ENCODE data around the gene TJP3. TPM values are rescaled to one million over a fixed set of nuclear protein-coding genes. Genes with fewer than 3 reads are reported as not detected.

Gene TJP3
- total and polyA plus RNA-seq, 8 donors = 11.2 to 36.2 (median 15.7) TPM

GRCh38 chr19:3695124-3695733 lies 13.0 kb upstream of the TJP3 start:
- H3K4me1 ChIP-seq = peaks cover 0 to 21% of the 10 kb centered on the region in 2 donors
- H3K9me3 ChIP-seq = no peaks in the 10 kb centered on the region
- peaks cover 0 to 18% of the 10 kb centered on the region in 2 donors for H3K36me3 ChIP-seq
- no peak for ATAC-seq
- no peak overlapping the region for H3K27ac ChIP-seq
- no peak overlapping the region for H3K4me3 ChIP-seq
- intact Hi-C loops (cut with DNase I) = no loop called here
- TF ChIP-seq CTCF (IDR thresholded peaks at IDR 0.05) = no peak
- no peaks in the 10 kb centered on the region for H3K27me3 ChIP-seq
- no peak for DNase-seq

- intact Hi-C loops (cut with DNase I) = no loop called here
- ATAC-seq (no peak), DNase-seq (no peak)
- H3K36me3 ChIP-seq = peaks cover 0 to 18% of the 10 kb centered on the region in 2 donors
- H3K4me1 ChIP-seq = peaks cover 0 to 21% of the 10 kb centered on the region in 2 donors
- H3K27ac ChIP-seq = no peak overlapping the region
- H3K4me3 ChIP-seq = no peak overlapping the region
- no peaks in the 10 kb centered on the region for H3K27me3 ChIP-seq
- H3K9me3 ChIP-seq = no peaks in the 10 kb centered on the region
- no peak for TF ChIP-seq CTCF (IDR thresholded peaks at IDR 0.05)
Measured at GRCh38 chr19:3695986-3696659, 12.1 kb upstream of the TJP3 start.

- Histone ChIP-seq H3K4me1 (peaks cover 0 to 21% of the 10 kb centered on the region in 2 donors), H3K9me3 (no peaks in the 10 kb centered on the region), H3K27ac (no peak overlapping the region), H3K36me3 (peaks cover 0 to 18% of the 10 kb centered on the region in 2 donors), H3K4me3 (no peak overlapping the region), H3K27me3 (no peaks in the 10 kb centered on the region)
- DNase-seq (no peak), ATAC-seq (no peak)
- no peak for TF ChIP-seq CTCF (IDR thresholded peaks at IDR 0.05)
- intact Hi-C loops (cut with DNase I) = no loop called here
Measured at GRCh38 chr19:3696660-3696995, 11.6 kb upstream of the TJP3 start.

- no peak overlapping the region for H3K4me3 ChIP-seq
- ATAC-seq (no peak), DNase-seq (no peak)
- no peaks in the 10 kb centered on the region for H3K27me3 ChIP-seq
- H3K27ac ChIP-seq = no peak overlapping the region
- H3K4me1 ChIP-seq = peaks cover 0 to 21% of the 10 kb centered on the region in 2 donors
- no peaks in the 10 kb centered on the region for H3K9me3 ChIP-seq
- H3K36me3 ChIP-seq = peaks cover 0 to 18% of the 10 kb centered on the region in 2 donors
- intact Hi-C loops (cut with DNase I) = no loop called here
- TF ChIP-seq CTCF (IDR thresholded peaks at IDR 0.05) = no peak
Measured at GRCh38 chr19:3697094-3697493, 11.1 kb upstream of the TJP3 start.

- H3K36me3 ChIP-seq = peaks cover 0 to 18% of the 10 kb centered on the region in 2 donors
- ATAC-seq (no peak), DNase-seq (no peak)
- peaks cover 0 to 21% of the 10 kb centered on the region in 2 donors for H3K4me1 ChIP-seq
- no peak overlapping the region for H3K27ac ChIP-seq
- no peaks in the 10 kb centered on the region for H3K9me3 ChIP-seq
- H3K27me3 ChIP-seq = no peaks in the 10 kb centered on the region
- no peak overlapping the region for H3K4me3 ChIP-seq
- intact Hi-C loops (cut with DNase I) = no loop called here
- no peak for TF ChIP-seq CTCF (IDR thresholded peaks at IDR 0.05)
Measured at GRCh38 chr19:3697671-3698385, 10.4 kb upstream of the TJP3 start.
